Liver (tissue), 3 donors: ENCODE measurements around the gene KRTAP12-4.

Experiments
- ATF3 ChIP-seq: IDR thresholded peaks from 2 replicates; pipeline ENCODE4 v1.6.1; 2016; ENCODE audit warnings: antibody characterized with exemption
- CTCF ChIP-seq: fragments of 150-350 bp; IDR thresholded peaks from 2 replicates; pipeline ENCODE4 v1.5.1; 2017; ENCODE audit warnings: improper control_type of control experiment, low read depth, low read length; ENCODE audit not compliant: missing input control
- EGR1 ChIP-seq, 2 donors: IDR thresholded peaks; 2 replicates each; pipeline ENCODE4 v1.6.1; 2016 to 2018; ENCODE audit warnings: antibody characterized with exemption in 2 of 2, low read depth in 2 of 2
- FOXA1 ChIP-seq: IDR thresholded peaks from 2 replicates; pipeline ENCODE4 v1.6.1; 2016; ENCODE audit warnings: antibody characterized with exemption
- GABPA ChIP-seq, 2 donors: IDR thresholded peaks in 1 of 2; conservative IDR thresholded peaks in 1 of 2; 2 replicates each; pipeline ENCODE4 v1.6.1; 2016; ENCODE audit warnings: antibody characterized with exemption in 2 of 2, mild to moderate bottlenecking in 1 of 2, moderate library complexity in 1 of 2
- HNF4G ChIP-seq: IDR thresholded peaks from 2 replicates; pipeline ENCODE4 v1.6.1; 2016; ENCODE audit warnings: antibody characterized with exemption
- JUND ChIP-seq, 2 donors: IDR thresholded peaks; 2 replicates each; pipeline ENCODE4 v1.6.1; 2016; ENCODE audit warnings: antibody characterized with exemption in 2 of 2
- MAX ChIP-seq: IDR thresholded peaks from 2 replicates; pipeline ENCODE4 v1.6.1; 2016; ENCODE audit warnings: antibody characterized with exemption
- NR2F2 ChIP-seq: IDR thresholded peaks from 2 replicates; pipeline ENCODE4 v1.6.1; 2016; ENCODE audit warnings: antibody characterized with exemption
- RAD21 ChIP-seq, 2 donors: IDR thresholded peaks; 2 replicates each; pipeline ENCODE4 v1.6.1; 2016; ENCODE audit warnings: antibody characterized with exemption in 2 of 2, mild to moderate bottlenecking in 2 of 2
- REST ChIP-seq: IDR thresholded peaks from 2 replicates; pipeline ENCODE4 v1.6.1; 2016; ENCODE audit warnings: antibody characterized with exemption, mild to moderate bottlenecking
- TAF1 ChIP-seq: conservative IDR thresholded peaks from 2 replicates; pipeline ENCODE4 v1.6.1; 2016; ENCODE audit warnings: antibody characterized with exemption, mild to moderate bottlenecking
- YY1 ChIP-seq: IDR thresholded peaks from 2 replicates; pipeline ENCODE4 v1.6.1; 2016; ENCODE audit warnings: antibody characterized with exemption, mild to moderate bottlenecking
- ZBTB33 ChIP-seq: IDR thresholded peaks from 2 replicates; pipeline ENCODE4 v1.6.1; 2016; ENCODE audit warnings: antibody characterized with exemption
- donor health status: healthy.
- donor health status: healthy.

- TF ChIP-seq CTCF (no peak), TAF1 (no peak), JUND (IDR thresholded peaks at IDR 0.05) (no peak), MAX (no peak), HNF4G (no peak), NR2F2 (no peak), YY1 (no peak), GABPA (IDR thresholded peaks at IDR 0.05 in 1 of 2, conservative IDR thresholded peaks at IDR 0.05 in 1 of 2) (no peak), RAD21 (IDR thresholded peaks at IDR 0.05) (no peak), ZBTB33 (no peak), ATF3 (no peak), REST (no peak), EGR1 (IDR thresholded peaks at IDR 0.05; ENCODE audit: low read depth in 2 of 2) (no peak), FOXA1 (no peak)
These were observed 3.3 kb downstream of the KRTAP12-4 start for GRCh38 chr21:44650973-44651675.
